ENCODE measurements around the gene ECT2L.
"Not testable (repeated sequence)": the region's sequence is repeated elsewhere in the genome, so short reads cannot be mapped to it uniquely, and the experiment has no call there.

ECT2L gene

DNA sequence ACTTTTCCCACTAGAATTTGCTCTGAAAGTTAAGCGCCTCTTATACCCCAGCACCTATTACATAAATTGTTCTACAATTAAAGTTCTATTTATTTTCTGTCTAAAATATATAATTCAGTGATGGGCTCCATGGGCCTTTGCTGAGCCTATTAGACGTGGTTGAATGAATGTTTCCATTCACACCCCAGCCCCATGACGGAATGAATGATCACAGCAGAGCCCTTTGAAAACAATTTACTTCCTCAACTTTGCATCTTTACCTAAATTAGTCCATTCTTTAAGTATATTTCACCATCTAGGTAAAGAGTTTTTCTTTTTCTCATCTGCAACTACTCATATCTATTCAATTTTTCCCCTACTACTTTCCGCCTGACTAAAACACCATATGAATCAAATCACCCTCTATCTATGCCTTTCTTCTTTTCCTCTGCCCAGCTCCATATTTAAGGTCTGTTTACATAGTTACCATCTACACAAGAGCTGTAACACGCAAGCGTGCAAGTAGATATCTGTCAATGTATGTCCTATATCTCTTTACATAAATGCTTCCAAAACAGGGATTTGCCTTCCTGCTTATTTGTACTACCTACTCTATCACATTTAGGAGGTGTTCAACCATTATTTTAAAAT lies 69.7 kb downstream of the ECT2L start:
- no peak for DNase-seq

DNA sequence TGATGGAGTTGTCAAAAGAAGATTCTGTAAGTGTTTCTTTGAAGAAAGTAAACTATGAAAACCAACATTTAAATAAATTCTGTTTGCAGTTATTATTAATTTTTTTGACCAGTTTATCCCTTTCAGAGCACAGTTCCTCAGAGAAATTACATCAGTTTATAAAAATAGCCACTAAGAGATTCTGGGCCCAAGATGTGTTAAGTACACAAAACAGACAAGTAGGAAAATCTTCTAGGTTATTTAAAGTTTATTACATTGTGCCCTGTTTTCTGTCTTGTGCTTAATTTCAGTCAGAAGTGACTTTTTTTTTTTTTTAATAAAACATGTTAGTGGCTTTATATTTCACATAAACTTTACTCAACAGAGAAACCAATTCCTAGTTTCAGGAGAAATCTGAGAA lies 72.3 kb downstream of the ECT2L start:
- no peak for DNase-seq

DNA sequence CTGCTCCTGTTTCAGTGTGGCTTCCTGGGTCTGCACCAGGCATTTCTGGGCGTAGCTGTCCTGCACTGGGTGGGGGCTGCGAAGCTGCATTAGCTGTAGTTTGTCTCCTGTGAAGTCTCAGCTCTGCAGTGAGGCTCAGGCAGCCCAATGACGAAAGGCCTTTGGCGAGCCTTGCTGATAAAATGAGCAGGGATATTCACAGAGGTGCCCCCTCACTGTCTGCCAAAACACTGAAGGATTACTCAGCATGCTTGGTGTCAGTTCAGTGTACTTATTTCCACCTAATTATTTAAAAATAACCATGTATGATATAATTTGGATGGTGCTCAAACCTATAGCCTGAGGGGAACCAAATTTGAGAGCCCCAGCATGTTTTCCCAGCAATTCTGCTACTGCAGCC lies 73.5 kb downstream of the ECT2L start:
- DNase-seq = no peak

DNA sequence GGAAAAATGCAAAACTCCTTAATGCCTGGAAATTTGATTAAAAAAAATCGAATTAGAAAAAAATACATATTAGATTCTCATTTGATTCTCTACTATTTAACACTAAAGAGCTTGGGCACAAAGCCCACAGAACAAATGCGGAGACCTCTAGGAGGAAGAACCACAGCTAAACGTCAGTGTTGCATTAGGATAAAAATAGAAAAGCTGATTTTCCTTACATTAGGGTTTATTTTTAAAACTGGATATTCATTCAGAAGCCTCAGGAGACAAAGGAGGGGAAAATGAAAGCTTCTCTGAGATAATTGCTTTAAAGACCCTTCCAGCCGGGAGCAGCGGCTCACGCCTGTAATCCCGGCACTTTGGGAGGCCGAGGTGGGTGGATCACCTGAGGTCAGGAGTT lies 77.3 kb downstream of the ECT2L start:
- DNase-seq = no peak

DNA sequence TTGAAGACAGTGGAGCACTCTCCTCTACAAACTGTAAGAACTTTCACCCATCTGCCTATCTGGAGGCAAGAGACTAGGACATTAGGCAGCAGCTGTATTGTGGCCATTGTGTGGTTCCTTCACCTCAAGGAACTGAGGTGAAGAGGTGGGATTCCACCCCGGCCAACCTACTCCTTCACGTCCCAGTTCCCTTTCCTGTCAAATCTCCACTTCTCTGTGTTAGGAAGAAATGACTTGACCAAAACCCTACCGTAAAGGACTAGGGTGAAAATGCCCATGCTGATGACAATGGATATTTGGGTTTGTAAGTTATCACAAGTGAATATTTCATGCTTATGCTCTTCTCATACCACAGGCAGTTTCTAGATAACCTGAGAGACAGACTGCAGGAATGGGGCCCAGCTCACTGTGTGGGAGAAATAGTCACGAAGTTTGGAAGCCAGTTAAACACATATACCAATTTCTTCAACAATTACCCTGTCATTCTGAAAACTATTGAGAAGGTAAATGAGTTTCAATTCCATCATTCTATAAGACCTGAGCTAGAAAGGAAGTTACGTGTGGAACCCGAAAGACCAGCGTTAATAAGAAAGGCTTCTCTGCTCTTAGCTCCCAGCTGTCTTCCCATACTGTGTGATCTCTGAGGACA lies 86.6 kb downstream of the ECT2L start:
- DNase-seq = no peak

DNA sequence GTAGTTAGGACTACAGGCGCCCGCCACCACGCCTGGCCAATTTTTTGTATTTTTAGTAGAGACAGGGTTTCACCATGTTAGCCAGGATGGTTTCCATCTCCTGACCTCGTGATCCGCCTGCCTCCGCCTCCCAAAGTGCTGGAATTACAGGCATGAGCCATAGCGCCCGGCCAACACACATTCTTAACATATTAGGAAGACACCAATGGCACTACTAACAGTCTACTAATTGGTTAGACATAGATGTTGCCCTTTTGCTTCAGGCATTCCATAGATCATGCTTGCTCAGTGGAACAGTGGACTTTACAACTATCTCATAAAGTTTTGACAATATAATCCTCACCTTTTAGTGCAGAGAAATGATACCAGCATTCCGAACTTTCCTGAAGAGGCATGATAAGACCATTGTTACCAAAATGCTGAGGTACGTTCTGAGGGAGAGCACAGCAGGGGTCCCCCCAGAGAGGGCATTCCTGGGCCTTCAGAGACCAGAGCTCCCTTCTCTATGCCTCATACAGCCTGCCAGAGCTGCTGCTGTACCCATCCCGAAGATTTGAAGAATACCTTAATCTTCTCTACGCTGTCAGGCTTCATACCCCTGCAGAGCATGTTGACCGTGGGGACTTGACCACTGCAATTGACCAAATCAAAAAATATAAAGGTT lies 89.4 kb downstream of the ECT2L start:
- no peak for DNase-seq

DNA sequence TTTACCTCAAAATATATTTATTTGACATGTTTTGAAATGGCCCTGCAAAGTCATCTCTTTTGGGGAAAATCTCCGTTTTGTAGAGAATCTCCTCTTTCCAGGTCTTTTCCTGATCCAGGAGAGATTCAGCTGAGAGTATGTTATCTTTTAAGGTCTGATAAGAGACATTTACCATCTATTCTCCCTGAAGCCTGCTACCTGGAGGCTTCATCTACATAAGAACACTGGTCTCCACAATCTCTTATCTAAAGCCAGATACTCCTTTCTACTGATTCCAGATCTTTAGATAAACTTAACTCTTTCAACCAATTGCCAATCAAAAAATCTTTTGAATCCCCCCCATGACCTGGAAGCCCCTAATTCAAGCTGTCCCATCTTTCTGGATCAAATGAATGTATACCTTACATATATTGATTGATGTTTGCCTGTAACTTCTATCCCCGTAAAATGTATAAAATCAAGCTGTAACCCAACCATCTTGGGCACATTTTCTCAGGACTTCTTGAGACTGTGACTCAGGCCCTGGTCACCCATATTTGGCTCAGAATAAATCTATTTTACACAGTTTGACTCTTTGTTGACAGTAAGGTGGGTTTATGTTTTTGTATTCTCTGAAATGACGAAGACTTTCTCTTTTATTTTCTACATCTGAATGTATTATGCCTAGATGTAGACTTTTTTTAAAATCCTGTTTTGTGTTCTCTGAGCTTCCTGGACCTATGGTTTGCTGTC lies 95.5 kb downstream of the ECT2L start:
- DNase-seq = no peak

DNA sequence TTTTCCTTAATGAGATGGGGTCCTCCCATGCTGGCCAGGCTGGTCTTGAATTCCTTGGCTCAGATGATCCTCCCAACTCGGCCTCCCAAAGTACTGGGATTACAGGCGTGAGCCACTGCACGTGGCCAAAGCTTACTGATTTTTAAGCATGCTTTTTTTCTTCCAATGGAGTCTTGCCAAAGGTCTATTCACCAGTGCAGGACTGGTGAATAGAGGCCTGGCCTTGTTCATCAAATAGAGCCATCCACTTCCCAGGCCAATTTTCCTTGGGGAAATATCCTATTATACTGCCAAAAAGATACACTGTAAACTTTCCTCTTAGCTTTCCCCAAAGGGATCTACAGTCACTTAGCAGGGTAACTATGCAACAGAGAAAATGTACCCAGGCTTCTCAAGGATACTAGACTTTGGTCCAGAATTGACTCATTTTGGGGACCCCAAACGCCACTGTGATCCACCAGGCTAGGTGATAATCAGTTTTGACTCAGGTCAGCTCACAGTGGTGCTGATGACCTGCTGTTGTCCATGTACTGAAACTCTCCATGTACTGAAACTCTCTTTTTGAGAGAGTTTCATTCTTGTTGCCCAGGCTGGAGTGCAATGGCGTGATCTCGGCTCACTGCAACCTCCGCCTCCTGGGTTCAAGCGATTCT lies 100.3 kb downstream of the ECT2L start:
- no peak for DNase-seq

DNA sequence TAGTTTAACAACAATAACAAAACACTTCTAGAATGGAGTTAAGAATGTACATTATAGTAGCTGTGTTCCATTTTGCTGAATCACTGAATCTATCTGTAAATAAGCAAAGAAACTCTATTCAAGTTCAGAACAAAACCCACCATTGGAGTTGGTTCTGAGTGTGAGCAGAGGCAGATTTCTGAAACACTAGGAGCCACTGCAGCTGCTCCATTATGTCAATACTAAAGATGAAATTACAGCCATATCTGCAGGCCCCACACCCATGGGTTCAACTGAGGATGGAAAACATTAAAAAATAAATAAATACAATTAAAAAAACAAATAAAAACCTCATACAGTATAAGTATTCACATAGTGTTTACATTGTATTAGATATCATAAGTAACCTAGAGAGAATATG lies 101.1 kb downstream of the ECT2L start:
- DNase-seq = no peak

DNA sequence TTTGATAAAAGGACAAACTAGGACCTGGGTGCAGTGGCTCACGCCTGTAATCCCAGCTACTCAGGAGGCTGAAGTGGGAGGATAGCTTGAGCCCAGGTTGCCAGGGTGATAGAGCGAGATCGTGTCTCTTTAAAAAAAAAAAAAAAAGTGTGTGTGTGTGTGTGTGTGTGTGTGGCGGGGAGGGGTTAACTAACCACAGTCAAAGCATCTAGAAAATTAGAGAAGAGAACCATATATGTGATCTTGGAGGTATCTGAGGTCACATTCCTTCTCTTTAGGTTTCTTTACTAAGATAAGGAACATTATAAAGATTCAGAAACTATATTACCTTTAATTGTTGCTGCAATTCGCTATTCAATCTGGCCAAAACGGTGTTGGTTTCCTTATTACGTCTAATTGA lies 111.3 kb downstream of the ECT2L start:
- DNase-seq = no peak

DNA sequence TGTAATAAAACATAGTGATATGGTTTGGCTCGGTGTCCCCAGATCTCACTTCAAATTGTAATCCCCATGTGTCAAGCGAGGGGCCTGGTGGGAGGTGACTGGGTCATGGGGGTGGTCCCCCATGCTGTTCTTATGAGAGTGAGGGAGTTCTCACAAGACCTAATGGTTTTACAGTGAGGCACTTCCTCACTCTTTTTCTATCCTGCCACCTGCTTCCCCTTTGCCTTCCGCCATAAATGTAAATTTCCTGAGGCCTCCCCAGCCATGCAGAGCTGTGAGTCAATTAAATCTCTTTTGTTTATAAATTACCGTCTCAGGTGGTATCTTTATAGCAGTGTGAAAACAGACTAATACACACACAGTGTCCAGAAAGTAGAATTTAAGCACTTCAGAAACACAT lies 113.6 kb downstream of the ECT2L start:
- no peak for DNase-seq

DNA sequence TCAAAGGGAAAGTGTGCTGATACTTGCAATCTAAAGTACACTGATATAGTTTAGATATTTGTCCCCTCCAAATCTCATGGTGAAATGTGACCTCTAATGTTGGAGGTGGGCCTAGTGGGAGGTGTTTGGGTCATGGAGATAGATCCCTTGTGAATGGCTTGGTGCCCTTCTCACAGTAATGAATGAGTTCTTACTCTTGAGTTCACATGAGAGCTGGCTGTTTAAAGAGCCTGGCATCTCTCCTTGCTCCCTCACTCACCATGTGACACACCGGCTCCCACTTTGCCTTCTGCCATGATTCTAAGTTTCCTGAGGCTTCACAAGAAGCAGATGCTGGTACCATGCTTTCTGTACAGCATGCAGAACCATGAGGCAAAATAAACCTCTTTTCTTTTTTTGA lies 114.1 kb downstream of the ECT2L start:
- DNase-seq = no peak

DNA sequence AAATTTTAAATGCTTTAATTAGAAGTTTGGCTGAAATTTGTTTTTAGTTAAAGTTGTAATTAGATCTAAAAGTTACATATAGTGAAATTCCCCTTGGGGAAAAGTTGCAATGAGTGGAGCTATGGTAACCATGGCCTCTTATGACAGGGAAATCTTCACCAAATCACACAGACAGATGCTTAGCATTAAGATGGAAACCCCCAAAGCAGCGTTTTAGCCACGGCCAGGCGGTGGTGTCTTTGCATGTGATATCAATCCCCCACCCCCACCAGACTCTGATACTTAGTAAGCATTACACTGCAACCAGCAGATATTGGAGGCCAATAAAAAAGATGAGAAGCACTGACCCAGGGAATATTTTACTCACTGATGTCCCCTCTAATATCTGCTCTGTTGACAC lies 116.4 kb downstream of the ECT2L start:
- no peak for DNase-seq

DNA sequence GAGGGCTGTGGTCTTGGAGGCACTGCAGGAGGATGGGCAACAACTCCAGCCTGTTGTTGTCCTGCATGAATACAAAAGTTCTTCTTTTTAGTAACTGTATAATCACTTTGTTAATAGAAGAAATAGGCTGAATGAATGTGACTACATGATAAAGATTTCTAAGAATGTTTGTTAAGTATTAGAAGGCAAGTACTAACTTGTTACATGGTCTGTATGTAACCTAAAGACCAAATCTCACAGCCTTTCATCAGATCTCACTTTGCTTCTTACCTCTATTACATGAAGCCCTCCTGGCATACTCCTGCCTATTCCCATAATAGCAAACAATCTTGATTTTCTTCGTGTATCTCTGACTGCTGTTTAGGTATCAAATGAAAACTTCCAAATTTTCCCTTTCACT lies 118.8 kb downstream of the ECT2L start:
- no peak for DNase-seq

DNA sequence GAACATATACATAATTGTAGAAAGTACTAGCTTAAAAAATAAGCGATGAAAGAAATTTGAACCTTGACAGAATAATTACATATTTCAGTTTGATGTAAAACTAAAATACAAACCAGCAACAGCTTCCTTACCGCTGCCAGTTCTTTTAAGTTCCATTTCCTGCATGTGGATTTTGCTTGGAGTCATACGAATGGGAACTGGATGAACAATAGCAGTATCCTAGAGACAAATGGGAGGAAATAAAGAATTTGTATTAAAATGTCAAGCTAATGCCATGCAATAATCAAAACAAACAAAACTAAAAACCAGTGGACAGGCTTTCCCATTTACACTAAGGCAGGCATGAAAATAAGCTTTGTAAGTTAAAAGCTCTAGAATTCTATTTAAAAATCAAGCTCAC lies 125.0 kb downstream of the ECT2L start:
- no peak for DNase-seq

DNA sequence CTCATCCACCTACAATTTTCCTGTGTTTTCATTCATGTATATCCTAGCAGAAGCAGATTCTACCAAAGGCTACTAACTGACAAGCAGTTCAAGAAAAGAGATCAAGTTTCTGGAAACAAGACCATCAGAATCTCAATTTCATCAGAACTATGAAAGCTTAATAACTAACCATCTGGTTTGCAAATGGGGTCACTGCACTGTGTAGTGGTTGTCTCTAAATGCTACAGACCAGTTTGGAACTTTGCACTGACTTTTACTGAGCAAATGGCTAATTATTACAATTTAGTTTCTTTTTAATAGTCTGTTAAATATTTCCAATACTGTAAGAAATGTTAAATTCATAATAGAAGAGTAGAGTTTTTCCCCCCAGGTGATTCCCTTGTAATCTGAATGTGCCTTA lies 127.7 kb downstream of the ECT2L start:
- DNase-seq = no peak

DNA sequence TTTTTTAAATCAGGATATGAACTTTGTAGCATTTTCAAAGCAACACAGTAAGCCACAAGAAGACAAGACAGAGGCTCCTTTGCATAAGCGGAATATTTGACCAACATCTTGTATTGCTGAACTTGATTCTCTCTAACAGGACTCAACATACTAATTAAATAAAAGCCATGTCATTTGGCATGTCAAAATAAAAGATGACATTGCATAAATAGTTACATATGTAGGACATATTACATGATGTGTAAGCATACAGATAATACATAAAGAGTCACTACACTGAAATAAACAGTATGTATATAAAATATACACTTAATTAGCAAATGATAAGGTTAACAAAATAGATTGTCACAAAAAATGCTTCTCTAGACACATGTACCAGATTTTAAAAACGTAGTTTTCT lies 129.9 kb downstream of the ECT2L start:
- DNase-seq = no peak

DNA sequence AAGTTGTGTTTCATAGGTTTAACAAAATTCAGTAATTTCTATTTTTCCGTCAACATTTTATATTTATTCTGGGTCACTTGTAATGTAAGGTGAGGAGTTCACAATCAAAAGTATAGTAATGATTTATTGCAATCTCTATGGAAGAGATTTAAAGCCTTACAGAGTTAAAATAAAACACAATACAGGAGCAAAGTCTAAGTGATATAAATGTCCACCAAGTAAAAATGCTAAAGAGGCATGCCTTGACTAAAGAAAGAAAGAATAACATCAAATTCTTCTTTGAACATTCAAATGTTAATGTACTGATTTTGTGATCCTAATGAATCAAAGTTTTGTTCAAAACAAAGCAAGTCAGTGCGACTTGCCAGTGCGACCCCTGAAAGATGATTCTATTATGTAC lies 130.7 kb downstream of the ECT2L start:
- DNase-seq = no peak

DNA sequence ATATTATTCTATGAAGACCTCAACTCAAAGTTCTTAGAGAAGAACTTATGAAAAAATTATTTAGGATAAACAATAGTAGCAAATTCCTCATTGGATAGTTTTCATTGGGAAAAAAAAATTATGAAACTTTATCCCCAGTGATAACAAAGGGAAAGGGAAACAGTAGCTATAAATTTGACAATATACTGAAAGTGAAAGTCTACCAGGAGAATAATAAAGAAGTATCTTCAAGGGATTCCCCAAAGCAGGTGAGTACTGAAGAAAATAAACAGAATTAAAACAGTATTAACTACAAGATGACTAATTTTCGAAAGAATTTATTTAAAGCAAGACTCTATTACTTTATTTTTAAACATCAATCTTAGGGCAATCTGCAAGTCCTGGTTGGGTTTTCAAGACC lies 135.8 kb downstream of the ECT2L start:
- DNase-seq = no peak

DNA sequence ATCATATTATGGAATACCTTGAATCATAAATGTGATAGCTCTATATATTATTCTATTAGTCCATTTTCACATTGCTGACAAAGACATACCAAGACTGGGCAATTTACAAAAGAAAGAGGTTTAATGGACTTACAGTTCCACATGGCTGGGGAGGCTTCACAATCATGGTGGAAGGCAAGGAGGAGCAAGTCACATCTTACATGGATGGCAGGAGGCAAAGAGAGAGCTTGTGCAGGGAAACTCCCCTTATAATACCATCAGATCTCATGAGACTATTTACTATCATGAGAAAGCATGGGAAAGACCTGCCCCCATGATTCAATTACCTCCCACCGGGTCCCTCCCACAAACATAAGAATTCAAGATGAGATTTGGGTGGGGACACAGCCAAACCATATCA lies 141.0 kb downstream of the ECT2L start:
- not testable (repeated sequence) for DNase-seq

DNA sequence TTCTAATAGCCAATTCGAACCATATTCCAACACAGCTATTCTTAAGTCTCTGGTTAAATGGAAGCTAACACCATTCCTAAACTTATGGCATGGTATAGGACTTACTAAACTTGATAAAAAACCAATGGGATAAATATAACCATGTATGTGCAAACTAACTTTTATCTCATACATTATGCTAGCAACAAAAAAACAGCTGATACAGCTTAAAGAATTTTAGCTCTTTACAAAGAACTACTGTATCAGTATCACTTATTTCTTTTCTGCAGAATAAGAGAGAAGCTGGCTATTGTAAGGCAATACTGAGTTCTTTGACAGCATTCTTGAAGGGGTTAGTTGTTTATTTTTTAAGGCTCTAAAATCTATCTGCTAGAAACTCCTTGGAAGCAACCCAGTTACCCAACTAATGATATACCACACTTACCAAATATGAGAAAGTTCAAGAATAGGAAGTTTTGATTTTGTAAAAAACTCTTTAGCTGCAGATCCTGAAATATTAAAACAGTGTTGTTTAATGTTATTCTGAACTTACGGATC lies 147.3 kb downstream of the ECT2L start:
- no peak for DNase-seq

DNA sequence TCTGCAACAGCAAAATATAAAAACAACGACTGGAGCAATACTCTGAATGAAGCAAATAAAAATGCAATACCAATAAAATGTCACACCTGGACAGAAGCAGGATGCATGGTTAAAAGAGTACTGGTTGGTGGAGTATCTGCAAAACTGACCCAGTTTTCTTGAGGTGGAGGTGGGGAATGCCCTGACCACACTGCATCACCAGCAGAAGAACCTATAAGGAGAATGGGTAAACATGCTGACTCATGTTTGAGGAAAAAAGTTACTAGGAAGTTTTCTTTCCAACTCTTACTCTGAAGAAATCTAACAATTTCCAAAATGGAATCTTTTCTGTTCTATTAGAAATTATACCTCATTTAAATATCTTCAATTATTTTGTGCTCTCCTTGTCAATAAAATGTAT lies 148.5 kb downstream of the ECT2L start:
- DNase-seq = no peak

DNA sequence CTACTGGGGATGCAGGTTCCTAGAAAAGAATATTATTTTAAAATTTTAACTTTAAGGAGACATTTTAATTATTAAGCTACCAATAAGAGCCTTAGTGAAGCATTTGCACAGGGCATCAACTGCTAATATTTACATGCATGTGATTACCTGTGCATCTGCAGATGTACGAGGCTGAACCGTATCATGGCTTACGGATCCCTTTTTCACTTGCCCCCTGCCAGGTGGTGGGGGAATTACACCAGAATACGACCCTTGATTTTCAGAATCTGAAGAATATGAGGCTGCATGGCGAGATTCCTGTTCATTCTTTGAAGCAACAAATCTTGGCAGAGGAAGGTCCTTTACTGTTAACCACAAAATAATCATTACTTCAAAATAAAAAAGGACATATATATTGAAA lies 149.5 kb downstream of the ECT2L start:
- DNase-seq = no peak

Data from RPMI8226 (cell line).